Sigmoid colon (tissue), 4 donors: ENCODE results near the gene FAM163B.

Experiments used
- EP300 ChIP-seq, 4 donors: sonication (generic); formaldehyde crosslinking; IDR thresholded peaks; one replicate each; pipeline ENCODE4 v1.6.1; 2017; ENCODE audit warnings: antibody characterized with exemption in 4 of 4
- POLR2A ChIP-seq, 2 donors: fragments of 450-650 bp; IDR thresholded peaks; one replicate each; pipeline ENCODE4 v1.6.1; 2016; ENCODE audit warnings: antibody characterized with exemption in 2 of 2, mild to moderate bottlenecking in 2 of 2, moderate library complexity in 2 of 2
- POLR2AphosphoS5 ChIP-seq, 4 donors: sonication (generic); formaldehyde crosslinking; IDR thresholded peaks; one replicate each; pipeline ENCODE4 v1.6.1; 2017; ENCODE audit warnings: antibody characterized with exemption in 4 of 4
- TF ChIP-seq, protein P1 (sequence below), 4 experiments: fragments of 450-650 bp in 3 of 4; fragments of 200-600 bp in 1 of 4; IDR thresholded peaks; one replicate each; pipeline ENCODE4 v1.5.1; 2016 to 2019; ENCODE audit warnings: antibody characterized with exemption in 4 of 4, mild to moderate bottlenecking in 3 of 4, moderate library complexity in 2 of 4

DNA sequence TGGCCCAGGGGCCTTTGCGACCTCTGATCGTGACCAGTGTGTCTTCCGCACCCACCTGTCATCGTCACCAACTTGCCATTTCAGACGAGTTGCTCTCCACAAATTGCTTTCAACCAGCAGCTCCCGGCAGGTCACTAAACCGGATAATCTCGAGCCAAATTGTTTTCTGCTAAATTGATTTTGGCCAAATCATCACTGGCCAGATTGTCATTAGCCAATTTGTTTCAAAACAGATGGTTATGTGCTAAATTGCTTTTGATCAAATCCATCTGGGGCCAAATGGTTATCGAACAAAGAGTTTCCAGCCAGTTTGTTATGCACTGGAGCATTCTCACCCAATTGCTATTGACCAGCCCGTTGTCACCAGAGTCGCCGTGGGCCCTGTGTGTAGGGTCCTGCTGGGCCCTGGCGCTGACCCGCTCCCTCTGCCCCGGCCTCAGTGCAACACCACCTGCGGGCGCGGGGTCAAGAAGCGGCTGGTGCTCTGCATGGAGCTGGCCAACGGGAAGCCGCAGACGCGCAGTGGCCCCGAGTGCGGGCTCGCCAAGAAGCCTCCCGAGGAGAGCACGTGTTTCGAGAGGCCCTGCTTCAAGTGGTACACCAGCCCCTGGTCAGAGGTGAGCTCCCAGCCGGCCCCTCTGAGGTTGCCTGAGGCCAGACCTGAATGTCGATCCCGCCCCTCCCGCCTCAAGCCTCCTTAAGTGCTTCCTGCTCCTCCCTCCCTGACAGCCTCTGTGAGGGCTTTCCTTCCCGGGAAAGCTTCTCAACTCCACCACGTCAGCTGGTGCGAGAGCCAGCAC, 39.1 kb downstream of the FAM163B start:
- TF ChIP-seq EP300 (IDR thresholded peaks at IDR 0.05) (no peak), POLR2A (IDR thresholded peaks at IDR 0.05) (no peak), POLR2AphosphoS5 (IDR thresholded peaks at IDR 0.05) (no peak)
- TF ChIP-seq, protein P1, sequence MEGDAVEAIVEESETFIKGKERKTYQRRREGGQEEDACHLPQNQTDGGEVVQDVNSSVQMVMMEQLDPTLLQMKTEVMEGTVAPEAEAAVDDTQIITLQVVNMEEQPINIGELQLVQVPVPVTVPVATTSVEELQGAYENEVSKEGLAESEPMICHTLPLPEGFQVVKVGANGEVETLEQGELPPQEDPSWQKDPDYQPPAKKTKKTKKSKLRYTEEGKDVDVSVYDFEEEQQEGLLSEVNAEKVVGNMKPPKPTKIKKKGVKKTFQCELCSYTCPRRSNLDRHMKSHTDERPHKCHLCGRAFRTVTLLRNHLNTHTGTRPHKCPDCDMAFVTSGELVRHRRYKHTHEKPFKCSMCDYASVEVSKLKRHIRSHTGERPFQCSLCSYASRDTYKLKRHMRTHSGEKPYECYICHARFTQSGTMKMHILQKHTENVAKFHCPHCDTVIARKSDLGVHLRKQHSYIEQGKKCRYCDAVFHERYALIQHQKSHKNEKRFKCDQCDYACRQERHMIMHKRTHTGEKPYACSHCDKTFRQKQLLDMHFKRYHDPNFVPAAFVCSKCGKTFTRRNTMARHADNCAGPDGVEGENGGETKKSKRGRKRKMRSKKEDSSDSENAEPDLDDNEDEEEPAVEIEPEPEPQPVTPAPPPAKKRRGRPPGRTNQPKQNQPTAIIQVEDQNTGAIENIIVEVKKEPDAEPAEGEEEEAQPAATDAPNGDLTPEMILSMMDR (IDR thresholded peaks at IDR 0.05) = no peak
